Lower lobe of right lung (tissue), 2 donors: ENCODE data around the gene MGMT. TPM values are rescaled to one million over a fixed set of nuclear protein-coding genes. Genes with fewer than 3 reads are reported as not detected.

Experiments used
- ATAC-seq, 2 donors: fragments of 200-7000 bp; cut with Tn5 transposase; one replicate each; pipeline ENCODE4 v1.9.1; 2020 to 2022; ENCODE audit warnings: mild to moderate bottlenecking in 2 of 2, moderate library complexity in 2 of 2
- DNase-seq: peaks from one replicate; pipeline ENCODE4 v3.0.0-alpha.2; 2020
- H3K27ac ChIP-seq: fragments of 200-600 bp; one replicate; pipeline ENCODE4 v1.8.0; 2022
- H3K27me3 ChIP-seq: fragments of 200-600 bp; one replicate; pipeline ENCODE4 v1.8.0; 2022; ENCODE audit warnings: low read depth
- H3K36me3 ChIP-seq: fragments of 200-600 bp; one replicate; pipeline ENCODE4 v1.8.0; 2022; ENCODE audit warnings: mild to moderate bottlenecking
- H3K4me1 ChIP-seq: fragments of 200-600 bp; one replicate; pipeline ENCODE4 v1.8.0; 2022
- H3K4me3 ChIP-seq: fragments of 200-600 bp; one replicate; pipeline ENCODE4 v1.8.0; 2022; ENCODE audit warnings: mild to moderate bottlenecking
- H3K9me3 ChIP-seq: fragments of 200-600 bp; one replicate; pipeline ENCODE4 v1.8.0; 2022
- CTCF ChIP-seq: fragments of 200-600 bp; IDR thresholded peaks from one replicate; pipeline ENCODE4 v1.8.0; 2022; ENCODE audit warnings: antibody characterized with exemption, mild to moderate bottlenecking
- intact Hi-C: fragments of 100-400 bp; cut with DNase I; formaldehyde crosslinking; loops from one replicate; pipeline ENCODE4 v1.11.0; 2022
- total RNA-seq: library from RNA; stranded (reverse); fragmentation: NEBNext Ultra II Directional; extraction: Animal tissue kit (Norgen Biotek cat#: 25700); gene quantifications from one replicate; pipeline ENCODE4 v1.2.1, GENCODE V29; 2021
- donor health status: DM: no; HTN: yes; CAD: no; lungs with severe emphysema.

The MGMT gene
- total RNA-seq, 1 donor from 2014 or later = 19.9 TPM

- H3K4me1 ChIP-seq = no peaks in the 10 kb centered on the region
- DNase-seq (no peak), ATAC-seq (no peak)
- no peaks in the 10 kb centered on the region for H3K36me3 ChIP-seq
- H3K4me3 ChIP-seq = no peak overlapping the region
- no peak for TF ChIP-seq CTCF
- peaks cover 4% of the 10 kb centered on the region for H3K27me3 ChIP-seq
- intact Hi-C loops = no loop called here
- H3K9me3 ChIP-seq = no peaks in the 10 kb centered on the region
- H3K27ac ChIP-seq = no peak overlapping the region
Measured at GRCh38 chr10:129446183-129446581, 20.9 kb upstream of the MGMT start.

GRCh38 chr10:129447486-129447885, 19.6 kb upstream of the MGMT start:
- no peak for ATAC-seq
- no peak for DNase-seq
- Histone ChIP-seq H3K36me3 (no peaks in the 10 kb centered on the region), H3K9me3 (no peaks in the 10 kb centered on the region), H3K4me1 (no peaks in the 10 kb centered on the region), H3K4me3 (no peak overlapping the region), H3K27me3 (no peaks in the 10 kb centered on the region), H3K27ac (no peak overlapping the region)
- intact Hi-C loops = no loop called here
- no peak for TF ChIP-seq CTCF

GRCh38 chr10:129448086-129448485, 19.0 kb upstream of the MGMT start:
- intact Hi-C loops = no loop called here
- H3K27ac ChIP-seq = no peak overlapping the region
- no peaks in the 10 kb centered on the region for H3K9me3 ChIP-seq
- no peaks in the 10 kb centered on the region for H3K36me3 ChIP-seq
- ATAC-seq (no peak), DNase-seq (no peak)
- no peak overlapping the region for H3K4me3 ChIP-seq
- TF ChIP-seq CTCF = no peak
- H3K27me3 ChIP-seq = no peaks in the 10 kb centered on the region
- H3K4me1 ChIP-seq = no peaks in the 10 kb centered on the region

- no peaks in the 10 kb centered on the region for H3K27me3 ChIP-seq
- no peak for ATAC-seq
- H3K9me3 ChIP-seq = no peaks in the 10 kb centered on the region
- no peaks in the 10 kb centered on the region for H3K4me1 ChIP-seq
- intact Hi-C loops = no loop called here
- DNase-seq = no peak
- no peak for TF ChIP-seq CTCF
- H3K27ac ChIP-seq = no peak overlapping the region
- no peaks in the 10 kb centered on the region for H3K36me3 ChIP-seq
- no peak overlapping the region for H3K4me3 ChIP-seq
Measured at GRCh38 chr10:129448539-129448938, 18.5 kb upstream of the MGMT start.

- Histone ChIP-seq H3K4me1 (no peaks in the 10 kb centered on the region), H3K4me3 (no peak overlapping the region), H3K27me3 (no peaks in the 10 kb centered on the region), H3K36me3 (no peaks in the 10 kb centered on the region), H3K9me3 (no peaks in the 10 kb centered on the region), H3K27ac (no peak overlapping the region)
- DNase-seq (no peak), ATAC-seq (no peak)
- no peak for TF ChIP-seq CTCF
- intact Hi-C loops = no loop called here
Measured at GRCh38 chr10:129449893-129450292, 17.1 kb upstream of the MGMT start.

GRCh38 chr10:129450391-129450790, 16.6 kb upstream of the MGMT start:
- intact Hi-C loops = no loop called here
- H3K9me3 ChIP-seq = no peaks in the 10 kb centered on the region

More at GRCh38 chr10:129450391-129450790, 16.6 kb upstream of the MGMT start:
- H3K4me3 ChIP-seq = no peak overlapping the region
- no peak for ATAC-seq
- TF ChIP-seq CTCF = no peak
- H3K27ac ChIP-seq = no peak overlapping the region
- H3K36me3 ChIP-seq = no peaks in the 10 kb centered on the region
- no peaks in the 10 kb centered on the region for H3K4me1 ChIP-seq
- H3K27me3 ChIP-seq = no peaks in the 10 kb centered on the region
- no peak for DNase-seq
